ENCODE results near the gene TEX2. TPM values are rescaled to one million over a fixed set of nuclear protein-coding genes. Genes with fewer than 3 reads are reported as not detected.

TEX2 gene
- total RNA-seq, 1 donor from 2014 or later = 48.8 TPM

GRCh38 chr17:64270885-64271284 is 7.8 kb upstream of the TEX2 start:
- no peak for DNase-seq (ENCODE audit: low spot score)
- intact Hi-C loops (cut with DNase I) = no loop called here

DNA sequence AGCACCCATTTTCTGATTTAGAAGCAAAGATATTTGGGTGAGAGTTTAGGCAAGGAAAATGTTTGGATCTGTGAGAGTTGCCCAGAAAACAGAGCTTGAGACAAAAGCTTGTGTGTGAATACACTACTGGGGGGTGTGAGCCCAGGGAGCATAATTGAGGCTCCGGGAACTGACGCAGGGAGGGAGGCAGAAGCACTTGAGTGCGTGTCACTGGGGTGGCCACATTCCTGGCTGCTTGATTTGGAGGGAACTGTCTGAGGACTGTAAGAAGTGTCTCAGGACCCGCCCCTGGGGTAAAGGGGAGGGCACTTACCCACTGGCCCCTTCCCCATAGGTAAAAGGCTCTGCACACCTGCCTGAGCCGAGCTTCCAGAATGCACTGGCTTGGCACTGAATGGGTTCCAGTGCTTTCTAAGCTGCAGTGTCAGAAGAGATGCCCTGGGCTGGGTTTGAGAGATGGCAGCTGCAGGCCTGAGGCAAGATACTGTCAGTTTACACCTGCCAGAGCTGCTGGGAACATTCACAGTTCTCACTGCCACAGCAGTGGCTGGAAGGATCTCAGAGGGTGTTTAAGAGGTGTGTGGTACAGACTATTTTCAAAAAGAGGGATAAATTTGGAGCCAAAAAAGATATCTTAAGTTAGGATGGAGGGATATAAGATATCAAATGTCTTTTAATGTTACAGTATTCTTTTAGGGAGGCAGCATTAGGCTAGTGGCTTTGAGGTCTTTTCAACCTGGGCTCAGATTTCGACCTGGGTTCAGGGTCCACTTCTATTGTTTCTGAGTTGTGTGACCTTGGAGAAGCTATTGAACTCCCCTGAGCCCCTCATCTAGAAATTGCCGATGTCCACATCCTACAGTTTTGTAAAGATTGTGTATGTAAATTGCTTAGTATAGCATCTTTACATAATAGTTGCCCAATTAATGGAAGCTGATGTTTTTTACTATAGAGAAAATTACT is 6.9 kb upstream of the TEX2 start:
- DNase-seq (ENCODE audit: low spot score) = no peak
- intact Hi-C loops (cut with DNase I) = no loop called here

DNA sequence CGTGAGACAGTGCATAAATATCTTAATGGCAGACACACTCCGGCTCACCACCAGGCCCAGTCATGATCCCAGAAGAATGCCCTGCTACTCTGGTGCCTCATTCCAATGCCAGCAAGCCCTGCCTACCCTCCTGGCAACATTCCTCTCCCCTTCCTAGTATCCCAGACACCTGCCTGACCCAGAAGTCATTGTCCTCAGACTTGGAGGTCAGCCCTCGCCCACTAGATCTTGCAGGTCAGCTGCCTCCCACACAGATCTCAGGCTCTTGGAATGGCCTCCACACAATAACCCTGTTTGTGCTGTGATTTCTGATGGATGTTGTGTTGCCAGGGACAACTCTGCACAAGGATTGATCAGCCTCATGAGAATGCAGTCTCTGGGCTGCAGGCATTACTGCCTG is 1.8 kb upstream of the TEX2 start:
- no peak for DNase-seq (ENCODE audit: low spot score)
- intact Hi-C loops (cut with DNase I) = loop anchor here (5.0 kb wide), 1 partner anchor 118 kb away; no protein-coding TSS in a partner anchor

DNA sequence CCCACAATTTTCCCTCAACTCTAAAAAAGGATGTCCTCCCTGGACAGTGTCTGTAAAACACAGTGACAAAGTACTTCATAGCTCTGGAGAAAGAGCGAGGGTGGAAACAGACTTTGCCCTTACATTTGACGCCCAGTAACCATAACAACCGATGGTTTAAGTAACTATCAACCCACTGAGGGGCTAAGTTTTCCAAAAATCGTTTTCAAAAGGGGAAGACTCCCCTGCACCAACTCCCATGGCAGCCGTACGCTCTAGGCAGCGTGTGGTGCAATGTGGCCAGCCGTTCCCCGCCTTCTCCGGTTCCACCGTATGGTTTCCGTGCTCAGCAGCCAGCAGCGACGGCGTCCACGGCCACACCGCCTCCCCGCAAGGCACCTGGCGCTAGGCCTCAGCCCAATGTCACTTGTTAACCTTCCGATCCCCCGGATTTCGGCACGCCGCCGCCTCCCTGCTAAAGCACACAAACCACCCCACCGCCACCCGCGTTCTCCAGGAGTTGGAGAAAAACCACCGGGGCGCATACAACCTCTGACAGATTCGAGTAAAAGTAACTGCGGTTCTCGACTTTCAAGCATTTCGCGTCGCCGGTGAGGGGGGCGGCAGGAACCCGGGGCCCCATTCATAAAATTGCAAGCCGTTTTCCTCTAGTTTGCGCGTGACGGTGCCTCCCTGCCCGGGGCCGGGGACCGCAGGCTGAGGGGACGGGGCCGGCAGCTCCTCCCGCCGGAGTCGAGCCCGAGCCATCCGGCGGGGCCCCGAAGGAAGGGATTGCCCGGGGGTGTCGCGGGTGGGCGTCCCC is 661 bp downstream of the TEX2 start:
- peak; percentile 78 for DNase-seq (ENCODE audit: low spot score)
- intact Hi-C loops (cut with DNase I) = loop anchor here (5.0 kb wide), 1 partner anchor 115 kb away; no protein-coding TSS in a partner anchor

- intact Hi-C loops (cut with DNase I) = loop anchor here (5.0 kb wide), 1 partner anchor 114 kb away; no protein-coding TSS in a partner anchor
- no peak for DNase-seq (ENCODE audit: low spot score)
These were observed 1.5 kb downstream of the TEX2 start for GRCh38 chr17:64261417-64262145.

DNA sequence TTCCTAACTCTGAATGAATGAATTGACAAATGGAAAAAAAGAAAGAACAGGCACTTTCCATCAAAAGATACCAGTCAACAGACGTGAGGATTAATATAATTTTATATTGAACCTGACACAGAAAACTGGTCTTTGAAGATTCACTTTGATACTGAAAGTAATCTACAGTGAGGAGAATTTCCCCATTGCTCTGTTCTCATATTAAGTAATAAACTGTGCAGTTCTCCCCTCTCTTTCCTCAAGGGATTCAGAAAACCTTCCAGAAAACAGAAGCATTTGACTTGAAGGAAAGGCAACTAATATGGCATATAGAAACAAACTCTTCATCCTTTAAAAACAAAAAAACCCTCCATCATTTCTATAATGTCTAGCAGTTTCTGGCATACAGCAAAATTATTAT is 2.2 kb downstream of the TEX2 start:
- intact Hi-C loops (cut with DNase I) = loop anchor here (5.0 kb wide), 1 partner anchor 114 kb away; no protein-coding TSS in a partner anchor
- no peak for DNase-seq (ENCODE audit: low spot score)

- intact Hi-C loops (cut with DNase I) = loop anchor here (5.0 kb wide), 1 partner anchor 113 kb away; no protein-coding TSS in a partner anchor
- no peak for DNase-seq (ENCODE audit: low spot score)
These were observed 3.1 kb downstream of the TEX2 start for GRCh38 chr17:64259922-64260321.

DNA sequence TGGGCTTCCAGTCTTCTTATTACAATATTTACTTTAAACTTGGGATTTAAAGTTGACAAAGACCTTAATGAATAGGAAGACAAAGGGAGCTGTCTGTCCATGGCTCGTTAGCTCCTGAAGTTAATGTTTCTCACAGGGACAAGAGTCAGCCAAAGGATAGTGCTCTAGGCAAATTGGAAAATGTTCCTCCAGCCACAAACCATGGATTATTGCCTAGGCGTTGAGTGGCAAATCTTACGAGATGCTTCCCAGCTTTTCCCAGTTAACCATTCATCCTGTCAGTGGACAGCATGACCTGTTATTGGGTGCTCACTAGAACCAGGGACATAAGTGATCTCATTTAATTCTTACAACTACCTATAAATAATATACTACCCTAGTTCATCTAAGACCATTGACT is 3.6 kb downstream of the TEX2 start:
- intact Hi-C loops (cut with DNase I) = no loop called here
- no peak for DNase-seq (ENCODE audit: low spot score)

DNA sequence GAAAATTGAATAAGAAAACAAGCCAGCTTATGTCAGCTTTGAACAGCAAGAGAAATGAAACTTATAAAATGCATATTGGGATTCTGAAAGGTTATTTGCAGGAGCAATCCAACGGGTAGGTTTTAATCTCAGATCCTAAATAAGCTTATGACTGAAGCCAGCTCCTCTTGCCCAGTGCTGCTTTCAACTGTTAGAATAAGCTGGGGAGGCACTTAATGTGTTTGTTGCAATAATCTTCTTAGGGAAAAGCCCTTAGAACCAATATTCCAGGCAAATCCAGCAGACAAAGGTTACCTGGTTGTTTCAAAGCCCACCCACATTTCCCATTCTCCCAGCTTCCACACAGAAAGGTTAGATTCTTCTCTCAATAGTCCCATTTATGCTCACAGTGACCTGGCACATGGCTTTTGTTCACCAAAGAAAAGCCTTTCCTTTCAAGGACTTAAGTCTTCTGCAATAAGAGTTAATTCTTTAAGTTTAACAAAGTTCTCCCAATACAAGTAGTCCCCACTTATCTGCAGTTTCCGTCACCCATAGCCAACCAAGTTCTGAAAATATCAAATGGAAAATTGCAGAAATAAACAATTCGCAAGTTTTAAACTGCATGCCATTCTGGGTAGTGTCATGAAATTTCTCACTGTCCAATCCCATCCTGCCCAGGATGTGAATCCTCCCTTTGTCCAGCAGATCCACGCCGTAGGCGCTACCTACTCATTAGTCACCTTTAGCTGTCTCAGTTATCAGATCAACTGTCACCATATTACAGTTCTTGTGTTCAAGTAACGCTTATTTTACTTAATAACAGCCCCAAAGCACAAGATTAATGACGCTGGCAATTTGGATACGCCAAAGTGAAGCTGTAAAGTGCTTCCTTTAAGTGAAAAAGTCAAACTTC is 5.9 kb downstream of the TEX2 start:
- DNase-seq (ENCODE audit: low spot score) = no peak
- intact Hi-C loops (cut with DNase I) = no loop called here

GRCh38 chr17:64255764-64256163 is 7.3 kb downstream of the TEX2 start:
- intact Hi-C loops (cut with DNase I) = no loop called here
- DNase-seq (ENCODE audit: low spot score) = no peak

GRCh38 chr17:64254755-64255154 is 8.3 kb downstream of the TEX2 start:
- DNase-seq (ENCODE audit: low spot score) = no peak
- intact Hi-C loops (cut with DNase I) = no loop called here

DNA sequence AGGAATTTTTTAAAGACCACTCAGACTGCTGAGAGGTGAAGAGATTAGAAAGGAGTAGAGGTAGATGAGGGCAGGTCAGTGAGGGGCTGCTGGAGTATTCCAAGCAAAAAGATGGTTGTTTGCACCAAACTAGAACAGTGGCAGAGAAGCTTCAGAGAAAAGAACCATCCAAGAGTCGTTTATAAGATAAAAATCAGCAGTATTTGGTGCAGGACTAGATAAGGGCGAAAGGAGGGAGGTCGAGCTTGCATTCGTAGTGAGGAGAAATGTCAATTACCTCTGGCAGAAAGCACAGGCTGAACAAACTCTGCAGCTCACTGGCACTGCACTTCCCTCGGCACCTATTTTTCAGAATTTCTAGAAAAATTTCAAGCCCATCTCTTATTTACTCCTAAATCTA is 9.6 kb downstream of the TEX2 start:
- DNase-seq (ENCODE audit: low spot score) = no peak
- intact Hi-C loops (cut with DNase I) = no loop called here

DNA sequence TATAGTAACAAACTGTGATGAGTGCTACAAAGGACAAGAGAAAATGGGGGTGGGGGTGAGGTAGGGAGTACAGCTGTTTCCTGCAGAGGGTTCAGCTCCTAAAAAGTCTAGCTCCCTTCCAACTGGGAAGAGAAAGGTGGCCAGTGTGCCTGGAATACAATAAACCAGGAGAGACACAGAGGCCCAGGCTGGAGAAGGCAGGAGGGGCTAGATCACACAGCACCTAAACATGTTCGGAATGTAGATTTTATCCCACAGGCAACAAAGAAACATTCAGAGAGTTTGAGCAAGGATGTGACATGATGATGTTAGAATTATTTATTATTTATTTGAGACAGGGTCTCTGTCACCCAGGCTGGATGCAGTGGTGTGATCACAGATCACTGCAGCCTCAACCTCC is 10.2 kb downstream of the TEX2 start:
- intact Hi-C loops (cut with DNase I) = no loop called here

GRCh38 chr17:64250233-64250835 is 12.7 kb downstream of the TEX2 start:
- intact Hi-C loops (cut with DNase I) = no loop called here
- DNase-seq (ENCODE audit: low spot score) = no peak

More for the DNA sequence above, 10.2 kb downstream of the TEX2 start:
- no peak for DNase-seq (ENCODE audit: low spot score)

- DNase-seq (ENCODE audit: low spot score) = no peak
- intact Hi-C loops (cut with DNase I) = no loop called here
These were observed 15.2 kb downstream of the TEX2 start for GRCh38 chr17:64247836-64248235.

GRCh38 chr17:64245218-64246145 is 17.6 kb downstream of the TEX2 start:
- intact Hi-C loops (cut with DNase I) = no loop called here
- DNase-seq (ENCODE audit: low spot score) = no peak

GRCh38 chr17:64244165-64244564 is 18.9 kb downstream of the TEX2 start:
- intact Hi-C loops (cut with DNase I) = no loop called here
- DNase-seq (ENCODE audit: low spot score) = no peak
